ENCODE data around the gene ST7. TPM values are rescaled to one million over a fixed set of nuclear protein-coding genes. Genes with fewer than 3 reads are reported as not detected.
"Not testable (repeated sequence)": the region's sequence is repeated elsewhere in the genome, so short reads cannot be mapped to it uniquely, and the experiment has no call there.

ST7 gene
- total RNA-seq, 2 donors from 2014 or later, result 24.6 to 34.3 TPM

DNA sequence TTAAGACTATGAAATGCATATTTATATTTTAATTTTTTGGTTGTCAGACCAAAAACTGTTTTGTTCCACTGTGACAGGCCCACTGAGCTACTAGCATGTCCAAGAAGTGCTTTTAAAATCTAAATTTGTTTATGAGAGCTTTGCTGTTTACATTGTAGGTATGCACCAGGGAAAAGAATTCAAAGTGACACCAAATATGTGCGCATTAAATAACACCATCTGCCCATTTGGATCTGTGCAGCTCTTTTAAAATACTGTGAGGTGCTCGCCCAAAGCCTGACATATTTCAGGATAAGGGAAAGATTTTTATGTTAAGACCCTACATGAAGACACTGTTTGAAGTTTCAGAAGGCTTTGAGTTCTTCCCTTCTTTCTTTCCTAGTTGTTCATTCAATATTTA, 162.9 kb downstream of the ST7 start:
- WGBS, 2 donors, result 95 to 96% methylated on average over 2 of the region's 2 CpGs
- no peak for TF ChIP-seq POLR2A (IDR thresholded peaks at IDR 0.05)
- TF ChIP-seq, protein P1, sequence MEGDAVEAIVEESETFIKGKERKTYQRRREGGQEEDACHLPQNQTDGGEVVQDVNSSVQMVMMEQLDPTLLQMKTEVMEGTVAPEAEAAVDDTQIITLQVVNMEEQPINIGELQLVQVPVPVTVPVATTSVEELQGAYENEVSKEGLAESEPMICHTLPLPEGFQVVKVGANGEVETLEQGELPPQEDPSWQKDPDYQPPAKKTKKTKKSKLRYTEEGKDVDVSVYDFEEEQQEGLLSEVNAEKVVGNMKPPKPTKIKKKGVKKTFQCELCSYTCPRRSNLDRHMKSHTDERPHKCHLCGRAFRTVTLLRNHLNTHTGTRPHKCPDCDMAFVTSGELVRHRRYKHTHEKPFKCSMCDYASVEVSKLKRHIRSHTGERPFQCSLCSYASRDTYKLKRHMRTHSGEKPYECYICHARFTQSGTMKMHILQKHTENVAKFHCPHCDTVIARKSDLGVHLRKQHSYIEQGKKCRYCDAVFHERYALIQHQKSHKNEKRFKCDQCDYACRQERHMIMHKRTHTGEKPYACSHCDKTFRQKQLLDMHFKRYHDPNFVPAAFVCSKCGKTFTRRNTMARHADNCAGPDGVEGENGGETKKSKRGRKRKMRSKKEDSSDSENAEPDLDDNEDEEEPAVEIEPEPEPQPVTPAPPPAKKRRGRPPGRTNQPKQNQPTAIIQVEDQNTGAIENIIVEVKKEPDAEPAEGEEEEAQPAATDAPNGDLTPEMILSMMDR (IDR thresholded peaks at IDR 0.05), result no peak
- no peak for DNase-seq
- no peak for ATAC-seq
- H3K27me3 ChIP-seq, result no peaks in the 10 kb centered on the region
- no peak overlapping the region for H3K4me3 ChIP-seq
- peaks cover 22% of the 10 kb centered on the region for H3K4me1 ChIP-seq
- no peaks in the 10 kb centered on the region for H3K36me3 ChIP-seq (replicated peaks in 1 of 2; ENCODE audit: insufficient read depth in 1 of 2, low read depth in 2 of 2)
- no peaks in the 10 kb centered on the region for H3K9me3 ChIP-seq
- no peak overlapping the region for H3K27ac ChIP-seq
- intact Hi-C loops (cut with DNase I), result no loop called here

DNA sequence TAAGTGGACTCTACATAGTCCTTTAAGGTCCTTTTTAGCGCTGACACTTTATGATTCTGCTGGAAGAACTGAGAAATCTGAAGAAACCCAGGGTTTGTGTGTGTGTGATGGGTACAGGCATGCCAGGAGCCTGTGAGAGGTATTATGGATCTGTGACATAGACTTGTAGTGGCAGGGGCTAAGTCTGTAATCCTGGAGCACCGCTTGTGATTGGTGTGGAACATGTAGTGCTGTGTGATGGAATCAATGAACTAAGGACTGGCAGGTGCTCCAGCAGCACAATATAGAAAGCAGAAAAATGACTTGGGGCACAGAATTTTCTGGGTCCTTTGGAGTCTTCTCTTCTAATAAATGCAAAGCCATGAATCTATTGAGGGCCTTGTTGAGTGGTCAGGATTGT, 163.9 kb downstream of the ST7 start:
- H3K27ac ChIP-seq, result no peak overlapping the region
- TF ChIP-seq POLR2A (IDR thresholded peaks at IDR 0.05), result no peak
- TF ChIP-seq, protein P1 (IDR thresholded peaks at IDR 0.05), result no peak
- H3K4me1 ChIP-seq, result peaks cover 16% of the 10 kb centered on the region
- no peaks in the 10 kb centered on the region for H3K27me3 ChIP-seq
- no peaks in the 10 kb centered on the region for H3K9me3 ChIP-seq
- 100% methylated on average over 2 of the region's 2 CpGs for WGBS, 2 donors
- no peak overlapping the region for H3K4me3 ChIP-seq
- no peaks in the 10 kb centered on the region for H3K36me3 ChIP-seq (replicated peaks in 1 of 2; ENCODE audit: insufficient read depth in 1 of 2, low read depth in 2 of 2)
- no peak for ATAC-seq
- no peak for DNase-seq
- intact Hi-C loops (cut with DNase I), result no loop called here

DNA sequence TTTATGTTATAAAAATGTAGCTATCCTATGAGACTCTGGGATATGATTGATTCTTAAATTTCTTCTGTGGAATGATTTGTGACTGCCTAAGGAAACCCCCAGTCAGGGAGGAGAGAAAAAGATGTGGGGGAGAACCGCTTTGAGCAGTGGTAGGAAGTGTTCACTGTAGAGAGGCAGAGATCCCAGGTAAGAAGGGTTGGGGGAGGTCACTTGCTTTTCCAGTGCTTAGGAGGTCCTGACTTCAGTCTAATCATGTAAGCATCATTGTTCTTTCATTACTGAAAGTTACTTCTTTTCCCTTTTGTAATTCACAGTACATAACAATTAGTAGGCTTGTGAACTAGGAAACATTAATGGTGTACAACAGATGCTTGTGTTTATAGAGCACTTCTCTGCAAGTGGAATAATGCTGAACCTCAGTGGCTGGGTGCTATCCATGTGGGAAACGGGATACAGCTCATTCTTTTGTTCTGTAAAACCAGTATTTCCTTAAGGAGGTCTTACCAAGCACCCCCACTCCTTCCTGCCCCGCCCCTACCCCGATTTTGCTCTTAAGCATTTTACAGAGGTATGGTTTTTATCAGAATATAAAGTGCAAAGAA, 165.4 kb downstream of the ST7 start:
- 65 to 73% methylated on average over 4 of the region's 4 CpGs for WGBS, 2 donors
- intact Hi-C loops (cut with DNase I), result no loop called here
- TF ChIP-seq, protein P1 (IDR thresholded peaks at IDR 0.05), result no peak
- no peak for TF ChIP-seq POLR2A (IDR thresholded peaks at IDR 0.05)
- no peak overlapping the region for H3K27ac ChIP-seq
- no peaks in the 10 kb centered on the region for H3K9me3 ChIP-seq
- no peak for DNase-seq
- H3K36me3 ChIP-seq (replicated peaks in 1 of 2; ENCODE audit: insufficient read depth in 1 of 2, low read depth in 2 of 2), result no peaks in the 10 kb centered on the region
- no peak for ATAC-seq
- H3K27me3 ChIP-seq, result no peaks in the 10 kb centered on the region
- H3K4me3 ChIP-seq, result no peak overlapping the region
- peaks cover 10% of the 10 kb centered on the region for H3K4me1 ChIP-seq

DNA sequence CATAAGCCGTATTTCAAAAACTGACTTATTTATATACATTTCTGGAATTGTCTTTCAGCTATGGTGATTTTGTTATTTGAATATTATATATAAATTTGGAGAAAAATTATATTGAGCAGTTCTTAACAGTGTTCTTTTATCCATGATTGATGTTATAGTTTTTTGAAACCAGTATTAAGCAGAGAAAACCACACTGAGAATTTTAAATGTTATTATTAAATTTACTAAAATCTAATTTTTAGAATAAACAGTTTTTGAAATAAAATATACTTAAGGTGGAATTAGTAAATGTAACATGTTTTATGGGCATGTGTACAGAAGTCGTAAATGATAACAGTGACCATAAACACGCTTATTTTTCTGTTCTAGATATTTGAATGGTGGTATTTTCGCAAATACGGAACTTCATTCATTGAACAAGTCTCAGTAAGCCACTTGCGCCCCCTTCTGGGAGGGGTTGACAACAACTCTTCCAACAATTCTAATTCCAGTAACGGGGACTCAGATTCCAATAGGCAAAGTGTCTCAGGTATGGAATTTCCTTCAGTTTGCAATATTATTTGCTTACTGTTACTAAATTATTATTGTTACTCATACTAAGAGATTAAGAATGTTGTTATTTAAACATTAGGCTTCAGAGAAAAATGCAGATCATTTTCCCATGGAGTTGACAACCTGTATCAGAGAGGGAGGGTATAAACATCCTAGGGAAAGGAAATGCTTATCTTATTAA, 166.1 kb downstream of the ST7 start:
- ATAC-seq (peak; percentile 77), DNase-seq (peak; percentile 79 to 89 (median 82))
- no peak overlapping the region for H3K27ac ChIP-seq
- 13 to 17% methylated on average over 7 of the region's 7 CpGs for WGBS, 2 donors
- no peaks in the 10 kb centered on the region for H3K9me3 ChIP-seq
- no peaks in the 10 kb centered on the region for H3K36me3 ChIP-seq (replicated peaks in 1 of 2; ENCODE audit: insufficient read depth in 1 of 2, low read depth in 2 of 2)
- H3K27me3 ChIP-seq, result no peaks in the 10 kb centered on the region
- intact Hi-C loops (cut with DNase I), result no loop called here
- H3K4me3 ChIP-seq, result no peak overlapping the region
- H3K4me1 ChIP-seq, result peaks cover 10% of the 10 kb centered on the region
- TF ChIP-seq POLR2A (IDR thresholded peaks at IDR 0.05), result no peak
- TF ChIP-seq, protein P1 (IDR thresholded peaks at IDR 0.05), result peak; percentile 66 to 89 (median 81)

DNA sequence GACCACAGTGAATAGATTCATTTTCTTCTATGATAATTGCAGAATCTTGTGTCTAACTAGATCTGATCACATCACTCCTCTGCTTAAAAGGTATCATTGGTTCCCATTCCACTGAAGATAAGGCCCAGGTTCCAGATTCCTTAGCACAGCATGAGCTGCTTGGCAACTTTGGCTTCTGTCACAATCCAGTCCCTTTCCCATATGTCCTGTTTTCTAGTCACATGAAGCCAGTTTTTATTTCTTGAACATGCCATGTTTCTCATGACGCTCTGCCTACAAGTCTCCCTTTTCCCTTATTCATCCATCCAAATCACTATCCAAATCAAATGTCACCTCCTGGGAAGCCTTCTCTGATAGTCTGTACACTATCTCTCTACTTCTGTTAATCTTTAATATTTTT, 167.0 kb downstream of the ST7 start:
- WGBS, 2 donors, result 84 to 85% methylated on average over 1 of the region's 1 CpG
- ATAC-seq; H3K4me3 ChIP-seq; intact Hi-C loops (cut with DNase I); H3K27me3 ChIP-seq; H3K36me3 ChIP-seq (replicated peaks in 1 of 2; ENCODE audit: insufficient read depth in 1 of 2, low read depth in 2 of 2); DNase-seq; H3K9me3 ChIP-seq; H3K27ac ChIP-seq: not testable (repeated sequence)
- peaks cover 11% of the 10 kb centered on the region for H3K4me1 ChIP-seq

DNA sequence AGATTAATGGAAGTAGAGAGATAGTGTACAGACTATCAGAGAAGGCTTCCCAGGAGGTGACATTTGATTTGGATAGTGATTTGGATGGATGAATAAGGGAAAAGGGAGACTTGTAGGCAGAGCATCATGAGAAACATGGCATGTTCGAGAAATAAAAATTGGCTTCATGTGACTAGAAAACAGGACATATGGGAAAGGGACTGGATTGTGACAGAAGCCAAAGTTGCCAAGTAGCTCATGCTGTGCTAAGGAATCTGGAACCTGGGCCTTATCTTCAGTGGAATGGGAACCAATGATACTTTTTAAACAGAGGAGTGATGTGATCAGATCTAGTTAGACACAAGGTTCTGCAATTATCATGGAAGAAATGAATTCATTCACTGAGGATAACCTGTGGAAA, 168.7 kb downstream of the ST7 start:
- H3K4me3 ChIP-seq; H3K9me3 ChIP-seq; H3K27ac ChIP-seq; H3K36me3 ChIP-seq (replicated peaks in 1 of 2; ENCODE audit: insufficient read depth in 1 of 2, low read depth in 2 of 2); DNase-seq; intact Hi-C loops (cut with DNase I); H3K27me3 ChIP-seq; ATAC-seq: not testable (repeated sequence)
- 73 to 76% methylated on average over 1 of the region's 1 CpG for WGBS, 2 donors
- H3K4me1 ChIP-seq, result peaks cover 11% of the 10 kb centered on the region
